HG03342 (cell line): Measurements from ENCODE around the gene PCNA.
A peak's percentile ranks its signal among the peaks of the same experiment; 100 is the strongest.

ENCODE experiments used
- ATAC-seq: cut with Tn5 transposase; IDR thresholded peaks from one replicate; pipeline ENCODE4 v1.9.1; 2021; ENCODE audit warnings: mild to moderate bottlenecking, moderate library complexity; ENCODE audit not compliant: unreplicated experiment

The PCNA gene

DNA sequence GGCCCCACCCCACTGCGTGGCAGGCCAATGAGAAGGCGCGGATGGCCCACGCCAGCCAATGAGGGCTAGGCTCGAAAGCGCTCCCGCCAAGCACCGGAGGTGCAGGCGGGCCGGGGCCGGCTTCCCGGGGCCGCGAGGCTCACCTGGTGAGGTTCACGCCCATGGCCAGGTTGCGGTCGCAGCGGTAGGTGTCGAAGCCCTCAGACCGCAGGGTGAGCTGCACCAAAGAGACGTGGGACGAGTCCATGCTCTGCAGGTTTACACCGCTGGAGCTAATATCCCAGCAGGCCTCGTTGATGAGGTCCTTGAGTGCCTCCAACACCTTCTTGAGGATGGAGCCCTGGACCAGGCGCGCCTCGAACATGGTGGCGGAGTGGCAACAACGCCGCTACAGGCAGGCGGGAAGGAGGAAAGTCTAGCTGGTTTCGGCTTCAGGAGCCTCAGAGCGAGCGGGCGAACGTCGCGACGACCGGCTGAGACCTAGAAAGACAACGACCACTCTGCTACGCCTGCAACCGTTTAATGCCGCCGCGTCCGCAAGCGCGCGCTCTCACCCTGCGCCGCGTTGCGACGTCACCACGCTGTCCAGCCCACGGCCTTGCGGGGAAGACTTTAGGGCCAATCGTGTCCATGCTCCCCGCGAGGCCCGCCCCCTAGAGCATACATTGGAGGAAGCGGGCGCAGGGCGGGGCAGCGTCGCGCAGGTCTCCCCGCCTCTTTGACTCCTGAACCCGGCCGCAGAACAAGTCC, at the start of gene PCNA:
Gene PCNA, minus strand, starts transcription at position 524 of the 750 bp plus-strand sequence. Its CDS starts 160 bp downstream, at position 364.
- ATAC-seq = peak; percentile 92

DNA sequence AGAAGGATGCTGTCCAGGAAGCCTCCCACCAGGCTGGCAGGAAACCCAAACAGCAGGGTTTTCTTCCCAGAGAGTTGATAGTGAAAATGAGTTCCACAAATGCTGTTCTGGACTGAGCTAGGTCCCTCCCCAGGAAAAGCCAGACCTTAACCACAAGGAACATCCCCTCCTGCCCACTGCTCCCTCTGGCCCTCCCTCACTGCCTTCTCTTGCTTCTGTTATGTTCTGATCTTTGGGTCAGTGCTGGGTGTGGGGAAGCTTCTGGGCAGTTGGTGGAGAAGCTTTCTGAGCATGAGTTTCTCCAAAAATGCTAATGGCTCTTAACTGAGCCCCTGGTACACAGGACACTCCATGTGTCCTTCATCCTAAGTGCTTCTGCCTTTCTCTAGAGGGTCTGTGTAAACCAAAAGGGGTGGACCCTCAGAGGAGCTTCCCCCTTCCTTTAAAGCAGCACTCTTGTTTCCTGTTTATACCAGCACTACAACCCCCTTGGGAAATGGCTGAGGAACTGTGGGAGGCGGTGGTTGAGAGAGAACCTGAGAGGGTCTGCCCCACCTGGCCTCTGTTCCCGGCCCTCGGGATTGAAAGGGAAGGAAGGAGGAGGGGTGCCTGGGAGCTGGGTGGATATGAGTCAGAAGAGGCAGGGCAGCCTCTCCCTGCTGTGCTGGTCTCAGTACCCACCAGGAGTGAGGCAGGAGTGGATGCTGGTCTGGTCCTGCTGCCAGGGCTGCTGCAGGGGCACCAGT, 49.1 kb upstream of the PCNA start:
- ATAC-seq = no peak

GRCh38 chr20:5164645-5165625, 45.2 kb upstream of the PCNA start:
- no peak for ATAC-seq

DNA sequence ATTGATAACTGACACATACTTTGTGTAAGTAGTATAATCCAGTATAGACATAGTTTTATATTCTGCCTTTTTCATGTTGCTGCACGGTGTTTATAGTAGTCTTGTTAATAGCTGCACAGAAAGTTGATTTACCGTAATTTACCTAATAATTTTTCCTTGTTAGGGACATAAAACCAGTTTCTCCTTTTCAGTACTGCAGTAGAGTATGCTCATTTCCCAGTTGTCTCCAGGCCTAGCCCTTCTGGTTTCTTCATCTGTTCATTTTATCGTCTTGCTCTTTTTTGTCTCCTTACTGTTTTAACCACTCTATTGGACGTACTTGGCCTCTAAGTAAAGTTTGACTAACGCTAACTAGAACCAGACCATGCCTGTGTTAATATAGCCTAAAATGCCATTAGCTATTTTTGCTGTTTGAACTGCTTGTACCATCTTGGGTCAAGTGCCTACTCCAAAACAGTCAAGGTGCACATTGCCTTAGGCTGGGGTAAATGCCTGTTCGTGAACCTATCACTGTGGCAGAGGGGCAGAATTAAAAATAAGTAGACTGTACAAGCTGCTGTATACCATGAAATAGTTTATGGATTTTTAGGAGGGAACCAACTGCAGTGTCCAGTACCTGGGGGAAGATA, 41.9 kb upstream of the PCNA start:
- no peak for ATAC-seq

DNA sequence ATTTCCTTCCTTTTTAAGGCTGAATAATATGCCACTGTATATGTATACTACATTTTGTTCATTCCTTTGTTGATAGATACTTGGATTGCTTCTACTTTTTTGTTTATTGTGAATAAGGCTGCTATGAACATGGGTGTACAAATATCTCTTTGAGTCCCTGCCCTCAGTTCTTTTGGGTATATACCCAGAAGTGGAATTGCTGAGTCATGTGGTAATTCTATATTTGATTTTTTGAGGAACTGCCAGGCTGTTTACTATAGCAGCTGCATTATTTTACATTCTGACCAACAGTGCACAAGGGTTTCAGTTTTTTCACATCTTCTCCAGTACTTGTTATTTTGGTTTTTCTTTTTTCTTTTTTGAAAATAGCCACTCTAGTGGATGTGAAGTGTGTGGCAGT, 41.1 kb upstream of the PCNA start:
- ATAC-seq = no peak

GRCh38 chr20:5159928-5160327, 40.2 kb upstream of the PCNA start:
- no peak for ATAC-seq

GRCh38 chr20:5156675-5157448, 37.1 kb upstream of the PCNA start:
- ATAC-seq = no peak

GRCh38 chr20:5155404-5155803, 35.6 kb upstream of the PCNA start:
- no peak for ATAC-seq

DNA sequence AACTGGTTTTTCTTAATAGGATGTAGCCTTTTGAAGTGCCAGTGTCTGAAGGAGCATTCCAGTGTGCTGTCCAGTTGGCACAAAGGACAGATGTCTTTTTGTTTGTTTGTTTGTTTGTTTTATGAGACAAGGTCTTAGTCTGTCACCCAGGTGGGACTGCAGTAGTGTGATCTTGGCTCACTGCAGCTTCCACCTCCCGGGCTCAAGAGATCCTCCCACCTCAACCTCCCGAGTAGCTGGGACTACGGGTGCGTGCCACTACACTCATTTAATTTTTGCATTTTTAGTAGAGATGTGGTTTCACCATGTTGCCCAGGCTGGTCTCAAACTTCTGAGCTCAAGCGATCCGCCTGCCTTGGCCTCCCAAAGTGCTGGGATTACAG, 34.8 kb upstream of the PCNA start:
- ATAC-seq = no peak

DNA sequence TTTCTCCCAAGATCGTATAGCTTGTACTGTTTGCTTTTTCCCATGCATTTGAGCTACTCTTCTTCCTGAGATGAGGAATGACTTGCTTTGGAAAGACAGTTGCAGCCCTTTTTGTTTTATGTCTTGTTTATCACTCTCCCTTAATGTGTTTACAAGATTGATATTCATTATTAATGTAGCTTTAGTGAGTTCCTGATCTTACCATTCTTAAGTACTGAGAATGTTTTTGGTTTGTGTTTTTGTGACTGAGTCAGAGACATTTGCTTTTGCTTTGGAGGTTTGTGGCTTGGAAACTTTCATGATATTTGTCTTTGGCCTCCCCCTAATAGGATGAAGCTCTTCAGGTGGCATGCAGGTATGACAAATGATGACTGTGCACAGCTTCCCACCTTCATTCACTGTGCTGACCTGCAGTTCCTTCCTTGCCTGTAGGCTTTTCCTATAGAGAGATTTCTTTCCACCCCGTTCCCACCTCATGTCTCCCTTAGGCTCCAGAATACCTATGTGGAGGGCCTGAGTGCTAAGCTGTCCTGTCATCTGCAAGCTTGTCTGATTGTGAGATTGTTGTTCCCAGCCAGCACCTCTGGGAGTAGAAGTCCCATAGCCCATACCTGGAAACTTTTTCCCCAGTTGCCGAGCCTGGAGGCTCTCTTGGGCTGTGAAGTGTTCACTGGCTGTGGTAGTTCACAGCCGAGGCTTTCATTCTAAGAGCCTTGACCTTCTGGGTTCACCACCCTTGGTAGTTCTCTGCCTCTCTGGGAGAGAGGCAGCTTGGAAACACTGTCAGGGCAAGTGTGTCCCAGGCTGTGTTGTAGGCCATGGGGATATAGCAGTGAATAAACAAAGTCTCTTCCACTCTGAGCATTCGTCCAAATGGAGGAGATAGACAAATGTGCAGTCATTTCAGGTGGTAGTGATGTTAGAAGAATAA, 34.1 kb upstream of the PCNA start:
- ATAC-seq = no peak

DNA sequence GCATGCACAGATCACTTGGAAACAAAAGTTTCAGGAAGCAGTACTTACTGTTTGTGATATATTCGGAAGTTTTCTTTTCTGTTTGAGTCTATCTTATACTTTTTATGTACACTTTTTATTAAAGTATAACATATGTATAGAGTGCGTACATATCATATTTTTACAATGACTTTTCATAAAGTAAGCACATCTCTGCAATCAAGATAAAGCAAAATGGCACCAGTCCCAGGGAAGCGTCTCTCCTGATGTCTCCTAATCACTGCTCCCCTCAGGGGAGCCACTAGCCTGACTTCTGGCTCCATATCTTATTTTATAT, 33.4 kb upstream of the PCNA start:
- no peak for ATAC-seq

DNA sequence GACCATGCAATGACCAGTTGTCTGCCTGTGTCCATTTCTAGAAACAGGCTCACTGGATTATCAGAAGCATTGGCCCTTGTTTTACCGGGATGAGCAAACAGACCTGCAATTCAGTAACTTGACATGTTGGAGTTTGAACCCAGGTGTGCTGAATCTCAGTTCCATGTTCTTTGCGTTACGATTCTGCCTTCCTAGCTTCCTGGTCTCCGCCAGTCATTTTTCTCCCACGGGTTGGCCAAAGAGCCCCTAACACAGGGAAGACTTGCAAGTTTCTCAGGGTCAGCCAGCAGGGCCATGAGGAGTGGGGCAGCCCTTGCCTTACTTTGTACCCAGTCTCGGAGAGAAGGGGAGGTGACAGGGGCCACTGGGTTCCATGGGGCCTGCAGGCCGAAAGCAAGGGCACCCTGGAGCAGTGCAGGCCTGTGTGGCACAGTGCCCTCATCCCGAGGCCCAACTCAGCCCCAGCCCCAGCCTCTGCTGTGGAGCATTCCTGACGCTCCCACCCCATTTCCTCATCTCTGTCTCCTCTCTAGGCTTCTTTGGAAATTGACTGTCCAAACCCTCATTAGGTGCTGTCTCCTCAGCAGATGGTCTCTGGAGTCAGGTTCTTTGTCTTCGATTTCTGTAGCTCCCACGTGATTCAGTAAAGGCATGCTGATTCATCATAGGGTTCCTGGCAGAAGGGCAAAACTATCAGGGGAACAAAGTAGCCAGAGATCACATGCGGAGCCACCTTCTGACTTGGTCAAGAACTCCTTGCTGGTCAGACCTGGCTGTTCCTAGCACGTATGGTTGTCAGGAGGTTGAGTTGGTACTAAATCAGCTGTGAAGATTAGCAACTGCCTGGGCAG, 30.7 kb upstream of the PCNA start:
- no peak for ATAC-seq

DNA sequence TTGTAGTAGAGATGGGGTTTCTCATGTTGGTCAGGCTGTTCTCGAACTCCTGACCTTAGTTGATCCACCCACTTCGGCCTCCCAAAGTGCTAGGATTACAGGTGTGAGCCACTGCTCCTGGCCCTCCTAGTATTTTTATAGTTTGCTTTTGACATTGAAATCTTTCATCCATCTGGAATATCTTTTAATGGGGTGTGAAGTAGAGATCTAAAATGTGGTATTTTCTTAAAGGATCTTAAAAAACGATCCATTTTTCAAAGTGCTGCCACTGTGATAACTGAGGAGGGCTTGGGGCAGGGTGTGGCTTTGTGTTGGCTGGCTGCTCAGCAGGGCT, 30.1 kb upstream of the PCNA start:
- no peak for ATAC-seq

GRCh38 chr20:5148581-5148980, 28.8 kb upstream of the PCNA start:
- no peak for ATAC-seq

- ATAC-seq = no peak
Measured at GRCh38 chr20:5146871-5147592, 27.3 kb upstream of the PCNA start.

- no peak for ATAC-seq
Measured at GRCh38 chr20:5146099-5146668, 26.4 kb upstream of the PCNA start.

- ATAC-seq = no peak
Measured at GRCh38 chr20:5145365-5146098, 25.8 kb upstream of the PCNA start.
